Measurements from ENCODE around the gene HSP90AB1.

HSP90AB1 gene

GRCh38 chr6:44235891-44236516, 10.9 kb upstream of the HSP90AB1 start:
- FAIRE-seq, result no peak

GRCh38 chr6:44237021-44237812, 9.7 kb upstream of the HSP90AB1 start:
- FAIRE-seq, result peak; percentile 11

GRCh38 chr6:44237813-44238433, 9.0 kb upstream of the HSP90AB1 start:
- FAIRE-seq, result no peak

GRCh38 chr6:44238687-44239350, 8.1 kb upstream of the HSP90AB1 start:
- FAIRE-seq, result no peak

GRCh38 chr6:44243345-44243744, 3.6 kb upstream of the HSP90AB1 start:
- FAIRE-seq, result no peak

- FAIRE-seq, result no peak
Measured at GRCh38 chr6:44245391-44245911, 1.4 kb upstream of the HSP90AB1 start.

GRCh38 chr6:44245912-44246662, 814 bp upstream of the HSP90AB1 start:
- no peak for FAIRE-seq

- FAIRE-seq, result no peak
Measured at GRCh38 chr6:44247338-44248302, 719 bp downstream of the HSP90AB1 start.

GRCh38 chr6:44248579-44248978, 1.7 kb downstream of the HSP90AB1 start:
- FAIRE-seq, result no peak

- no peak for FAIRE-seq
Measured at GRCh38 chr6:44249082-44249748, 2.3 kb downstream of the HSP90AB1 start.

GRCh38 chr6:44250067-44250717, 3.3 kb downstream of the HSP90AB1 start:
- no peak for FAIRE-seq

GRCh38 chr6:44250718-44251123, 3.8 kb downstream of the HSP90AB1 start:
- no peak for FAIRE-seq

GRCh38 chr6:44251576-44252524, 4.9 kb downstream of the HSP90AB1 start:
- no peak for FAIRE-seq

- no peak for FAIRE-seq
Measured at GRCh38 chr6:44253307-44254101, 6.6 kb downstream of the HSP90AB1 start.

- no peak for FAIRE-seq
Measured at GRCh38 chr6:44254191-44255104, 7.5 kb downstream of the HSP90AB1 start.

GRCh38 chr6:44255105-44255808, 8.4 kb downstream of the HSP90AB1 start:
- no peak for FAIRE-seq

Measured in A204.1 (cell line).